Measurements from ENCODE around the gene SH3RF3.

The SH3RF3 gene

GRCh38 chr2:109527846-109528705 lies 399.1 kb downstream of the SH3RF3 start:
- DNase-seq (ENCODE audit: low read depth), result no peak
- H3K4me3 ChIP-seq (ENCODE audit: low read depth, low read length), result no peak overlapping the region
- TF ChIP-seq POLR2A (IDR thresholded peaks at IDR 0.05; ENCODE audit: extremely low read depth, insufficient read length) (no peak), MYC (IDR thresholded peaks at IDR 0.05; ENCODE audit: low read depth, low read length) (no peak), MAX (IDR thresholded peaks at IDR 0.05; ENCODE audit: low read depth, low read length) (no peak), CTCF (IDR thresholded peaks at IDR 0.05; ENCODE audit: low read depth, low read length) (no peak)

GRCh38 chr2:109528811-109529501 lies 400.0 kb downstream of the SH3RF3 start:
- no peak for DNase-seq (ENCODE audit: low read depth)
- TF ChIP-seq MAX (IDR thresholded peaks at IDR 0.05; ENCODE audit: low read depth, low read length) (no peak), POLR2A (IDR thresholded peaks at IDR 0.05; ENCODE audit: extremely low read depth, insufficient read length) (no peak), MYC (IDR thresholded peaks at IDR 0.05; ENCODE audit: low read depth, low read length) (no peak), CTCF (IDR thresholded peaks at IDR 0.05; ENCODE audit: low read depth, low read length) (no peak)
- no peak overlapping the region for H3K4me3 ChIP-seq (ENCODE audit: low read depth, low read length)

GRCh38 chr2:109529532-109530449 lies 400.8 kb downstream of the SH3RF3 start:
- no peak overlapping the region for H3K4me3 ChIP-seq (ENCODE audit: low read depth, low read length)
- TF ChIP-seq MYC (IDR thresholded peaks at IDR 0.05; ENCODE audit: low read depth, low read length), result no peak
- no peak for TF ChIP-seq POLR2A (IDR thresholded peaks at IDR 0.05; ENCODE audit: extremely low read depth, insufficient read length)
- TF ChIP-seq CTCF (IDR thresholded peaks at IDR 0.05; ENCODE audit: low read depth, low read length), result no peak
- TF ChIP-seq MAX (IDR thresholded peaks at IDR 0.05; ENCODE audit: low read depth, low read length), result no peak
- DNase-seq (ENCODE audit: low read depth), result no peak

- TF ChIP-seq CTCF (IDR thresholded peaks at IDR 0.05; ENCODE audit: low read depth, low read length) (no peak), POLR2A (IDR thresholded peaks at IDR 0.05; ENCODE audit: extremely low read depth, insufficient read length) (no peak), MAX (IDR thresholded peaks at IDR 0.05; ENCODE audit: low read depth, low read length) (no peak), MYC (IDR thresholded peaks at IDR 0.05; ENCODE audit: low read depth, low read length) (no peak)
- no peak overlapping the region for H3K4me3 ChIP-seq (ENCODE audit: low read depth, low read length)
- DNase-seq (ENCODE audit: low read depth), result no peak
Observed at GRCh38 chr2:109530712-109531111, 401.7 kb downstream of the SH3RF3 start.

GRCh38 chr2:109531221-109531620 lies 402.2 kb downstream of the SH3RF3 start:
- TF ChIP-seq MYC (IDR thresholded peaks at IDR 0.05; ENCODE audit: low read depth, low read length) (no peak), MAX (IDR thresholded peaks at IDR 0.05; ENCODE audit: low read depth, low read length) (no peak), CTCF (IDR thresholded peaks at IDR 0.05; ENCODE audit: low read depth, low read length) (no peak), POLR2A (IDR thresholded peaks at IDR 0.05; ENCODE audit: extremely low read depth, insufficient read length) (no peak)
- DNase-seq (ENCODE audit: low read depth), result no peak
- H3K4me3 ChIP-seq (ENCODE audit: low read depth, low read length), result no peak overlapping the region

All from NB4 (cell line).